Measurements from ENCODE around the gene GOLGA7B.

Gene GOLGA7B

GRCh38 chr10:97811958-97812357, 37.7 kb upstream of the GOLGA7B start:
- no peak for DNase-seq (ENCODE audit: low read depth)
- TF ChIP-seq CTCF (conservative IDR thresholded peaks at IDR 0.05; ENCODE audit: control insufficient read depth, insufficient read depth, low read depth, low read length) = no peak
- H3K4me3 ChIP-seq (ENCODE audit: control insufficient read depth, low read depth, low read length) = no peak overlapping the region

DNA sequence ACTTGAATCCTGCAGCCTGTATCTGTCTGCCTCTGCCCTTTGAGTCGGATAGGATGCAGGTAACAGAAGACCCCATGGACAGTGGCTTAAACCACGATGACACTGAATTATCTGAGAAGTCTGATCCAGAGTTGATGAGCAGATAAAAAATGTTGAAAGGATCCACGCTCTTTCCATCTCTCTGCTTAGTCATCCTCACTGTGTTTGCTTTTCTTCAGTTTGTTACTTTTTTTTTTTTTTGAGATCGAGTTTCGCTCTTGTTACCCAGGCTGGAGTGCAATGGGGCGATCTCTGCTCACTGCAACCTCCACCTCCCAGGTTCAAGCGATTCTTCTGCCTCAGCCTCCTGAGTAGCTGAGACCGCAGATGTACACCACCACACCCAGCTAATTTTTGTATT, 36.9 kb upstream of the GOLGA7B start:
- no peak for TF ChIP-seq CTCF (conservative IDR thresholded peaks at IDR 0.05; ENCODE audit: control insufficient read depth, insufficient read depth, low read depth, low read length)
- no peak overlapping the region for H3K4me3 ChIP-seq (ENCODE audit: control insufficient read depth, low read depth, low read length)
- DNase-seq (ENCODE audit: low read depth) = no peak

DNA sequence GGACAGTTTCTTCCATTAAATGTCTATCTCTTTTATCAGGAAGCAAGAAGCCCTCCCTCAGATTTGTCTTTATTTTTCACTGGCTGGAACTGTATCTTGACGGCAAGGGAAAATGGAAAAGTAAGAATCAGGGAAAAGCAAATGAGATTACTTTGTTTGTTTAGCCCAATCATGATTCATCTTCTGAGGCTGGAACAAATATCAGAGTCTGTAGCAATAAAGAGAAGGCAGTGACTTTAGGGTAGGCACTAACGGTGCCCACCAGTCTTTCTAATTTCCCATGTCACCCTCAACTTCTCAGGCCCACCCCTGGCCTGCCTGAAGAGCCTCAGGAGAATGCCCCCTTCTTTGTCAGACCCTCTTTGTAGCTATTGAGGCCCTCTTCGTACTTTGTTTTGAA, 36.3 kb upstream of the GOLGA7B start:
- no peak for TF ChIP-seq CTCF (conservative IDR thresholded peaks at IDR 0.05; ENCODE audit: control insufficient read depth, insufficient read depth, low read depth, low read length)
- DNase-seq (ENCODE audit: low read depth) = no peak
- H3K4me3 ChIP-seq (ENCODE audit: control insufficient read depth, low read depth, low read length) = no peak overlapping the region

DNA sequence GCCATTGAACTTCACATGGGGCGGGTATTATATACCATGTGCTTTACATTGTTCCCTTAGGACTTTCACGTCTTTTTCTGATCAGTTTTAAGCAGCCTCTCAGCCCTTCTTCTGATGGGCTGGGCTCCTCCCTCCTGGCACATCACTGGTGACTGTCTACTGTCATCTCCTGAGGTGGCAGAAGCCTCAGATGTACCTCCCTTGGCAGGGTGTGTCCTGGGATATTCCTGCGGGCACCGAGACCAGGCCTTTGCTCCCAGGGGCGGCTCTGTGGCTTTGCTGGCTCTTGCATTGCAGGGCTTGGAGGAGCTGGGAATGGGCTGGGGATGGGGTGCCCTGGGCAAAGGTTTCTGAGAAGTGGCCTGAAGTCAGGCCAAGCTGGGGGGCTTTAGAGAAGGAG, 34.6 kb upstream of the GOLGA7B start:
- no peak for TF ChIP-seq CTCF (conservative IDR thresholded peaks at IDR 0.05; ENCODE audit: control insufficient read depth, insufficient read depth, low read depth, low read length)
- DNase-seq (ENCODE audit: low read depth) = no peak
- H3K4me3 ChIP-seq (ENCODE audit: control insufficient read depth, low read depth, low read length) = no peak overlapping the region

GRCh38 chr10:97816609-97817008, 33.0 kb upstream of the GOLGA7B start:
- DNase-seq (ENCODE audit: low read depth) = no peak
- TF ChIP-seq CTCF (conservative IDR thresholded peaks at IDR 0.05; ENCODE audit: control insufficient read depth, insufficient read depth, low read depth, low read length) = no peak
- no peak overlapping the region for H3K4me3 ChIP-seq (ENCODE audit: control insufficient read depth, low read depth, low read length)

- no peak overlapping the region for H3K4me3 ChIP-seq (ENCODE audit: control insufficient read depth, low read depth, low read length)
- no peak for TF ChIP-seq CTCF (conservative IDR thresholded peaks at IDR 0.05; ENCODE audit: control insufficient read depth, insufficient read depth, low read depth, low read length)
- DNase-seq (ENCODE audit: low read depth) = no peak
Measured at GRCh38 chr10:97818572-97818971, 31.1 kb upstream of the GOLGA7B start.

DNA sequence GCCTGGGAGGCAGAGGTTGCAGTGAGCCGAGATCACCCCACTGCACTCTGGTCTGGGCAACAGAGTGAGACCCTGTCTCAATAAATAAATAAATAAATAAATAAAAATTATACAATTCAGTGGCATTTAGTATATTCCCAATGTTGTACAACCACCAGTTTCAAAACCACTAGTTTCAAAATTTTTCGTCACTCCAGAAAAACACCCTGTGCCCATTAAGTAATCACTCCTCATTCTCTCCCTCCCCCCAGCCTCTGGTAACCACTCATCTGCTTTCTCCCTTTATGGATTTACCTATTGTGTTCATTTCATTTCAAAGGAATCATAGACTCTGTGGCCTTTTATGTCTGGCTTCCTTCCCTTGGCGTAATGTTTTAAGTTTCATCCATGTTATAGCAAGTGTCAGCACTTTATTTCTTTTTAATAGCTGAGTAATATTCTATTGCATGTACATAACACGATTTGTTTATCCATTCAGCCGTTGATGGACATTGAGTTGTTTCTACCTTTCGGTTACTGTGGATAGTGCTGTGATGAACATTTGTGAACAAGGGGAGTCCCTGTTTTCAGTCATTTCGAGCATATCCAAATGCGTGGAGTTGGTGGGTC, 29.4 kb upstream of the GOLGA7B start:
- no peak overlapping the region for H3K4me3 ChIP-seq (ENCODE audit: control insufficient read depth, low read depth, low read length)
- no peak for DNase-seq (ENCODE audit: low read depth)
- TF ChIP-seq CTCF (conservative IDR thresholded peaks at IDR 0.05; ENCODE audit: control insufficient read depth, insufficient read depth, low read depth, low read length) = no peak
